OCI-LY1 (cell line): ENCODE measurements around the gene CELSR1.

Source experiments
- H2AFZ ChIP-seq: fragments of 200-600 bp; sonication (generic), shearing (Covaris generic); 2 replicates; pipeline ENCODE4 v1.6.0; 2014; ENCODE audit warnings: antibody characterized with exemption, mild to moderate bottlenecking, low read length
- H3F3A ChIP-seq: fragments of 200-600 bp; sonication (generic), shearing (Covaris generic); 2 replicates; pipeline ENCODE4 v1.6.0; 2014; ENCODE audit warnings: mild to moderate bottlenecking, antibody characterized with exemption, low read length, moderate library complexity; ENCODE audit not compliant: insufficient read depth
- H3K27ac ChIP-seq: fragments of 200-600 bp; sonication (generic); 2 replicates; pipeline ENCODE4 v1.5.1; 2014; ENCODE audit warnings: low read length, mixed run types, mild to moderate bottlenecking, low read depth; ENCODE audit not compliant: poor library complexity, severe bottlenecking
- H3K27me3 ChIP-seq: fragments of 200-600 bp; sonication (generic); 2 replicates; pipeline ENCODE4 v1.6.0; 2014; ENCODE audit warnings: antibody characterized with exemption, mild to moderate bottlenecking, low read length, moderate library complexity; ENCODE audit not compliant: insufficient read depth
- H3K36me3 ChIP-seq: fragments of 200-600 bp; sonication (generic); 2 replicates; pipeline ENCODE4 v1.6.1; 2014; ENCODE audit warnings: mild to moderate bottlenecking, antibody characterized with exemption, low read length, moderate library complexity, mixed read lengths; ENCODE audit not compliant: insufficient read depth
- H3K4me1 ChIP-seq: fragments of 200-600 bp; sonication (generic); 2 replicates; pipeline ENCODE4 v1.5.1; 2014; ENCODE audit warnings: mild to moderate bottlenecking, low read length, moderate library complexity; ENCODE audit not compliant: insufficient read depth, severe bottlenecking
- H3K4me2 ChIP-seq: fragments of 200-600 bp; sonication (generic), shearing (Covaris generic); 2 replicates; pipeline ENCODE4 v1.6.1; 2014; ENCODE audit warnings: low read length
- H3K4me3 ChIP-seq: fragments of 200-600 bp; sonication (generic); 2 replicates; pipeline ENCODE4 v1.5.1; 2014; ENCODE audit warnings: low read length, low read depth, mild to moderate bottlenecking, mixed read lengths; ENCODE audit not compliant: poor library complexity, severe bottlenecking
- H3K79me2 ChIP-seq: fragments of 200-600 bp; shearing (Covaris generic); 2 replicates; pipeline ENCODE4 v1.6.1; 2016; ENCODE audit warnings: mixed run types, low read length, mixed read lengths; ENCODE audit not compliant: insufficient read depth
- H3K9ac ChIP-seq: fragments of 200-600 bp; sonication (generic), shearing (Covaris generic); 2 replicates; pipeline ENCODE4 v1.6.1; 2014; ENCODE audit warnings: mild to moderate bottlenecking, low read length, mixed read lengths
- H3K9me2 ChIP-seq: fragments of 200-600 bp; sonication (generic), shearing (Covaris generic); 2 replicates; pipeline ENCODE4 v1.6.1; 2014; ENCODE audit warnings: low read depth, mild to moderate bottlenecking, low read length, mixed read lengths
- H3K9me3 ChIP-seq: fragments of 200-600 bp; shearing (Covaris generic); 2 replicates; pipeline ENCODE4 v1.6.1; 2014; ENCODE audit warnings: low read length, mixed read lengths
- H4K20me1 ChIP-seq: fragments of 200-600 bp; sonication (generic), shearing (Covaris generic); 2 replicates; pipeline ENCODE4 v1.6.0; 2016; ENCODE audit warnings: mild to moderate bottlenecking, low read length; ENCODE audit not compliant: insufficient read depth
- CTCF ChIP-seq: fragments of 200-600 bp; sonication (generic), shearing (Covaris generic); IDR thresholded peaks from 2 replicates; pipeline ENCODE4 v1.5.1; 2017; ENCODE audit warnings: mild to moderate bottlenecking, antibody characterized with exemption, low read length, moderate library complexity, mixed read lengths
- EZH2 ChIP-seq: fragments of 200-600 bp; sonication (generic), shearing (Covaris generic); IDR thresholded peaks from 2 replicates; pipeline ENCODE4 v1.8.0; 2017; ENCODE audit warnings: borderline replicate concordance, mixed run types, mild to moderate bottlenecking, antibody characterized with exemption, low read length, moderate library complexity, mixed read lengths

The CELSR1 gene

GRCh38 chr22:46583571-46583970, 46.2 kb upstream of the CELSR1 start:
- Histone ChIP-seq H3K9me2 (no peaks in the 10 kb centered on the region), H3K9ac (no peak overlapping the region), H3K4me3 (no peak overlapping the region), H3K27me3 (no peaks in the 10 kb centered on the region), H3F3A (no peaks in the 10 kb centered on the region), H3K9me3 (no peaks in the 10 kb centered on the region), H3K27ac (no peak overlapping the region), H3K4me2 (no peak overlapping the region), H3K79me2 (no peaks in the 10 kb centered on the region), H4K20me1 (no peaks in the 10 kb centered on the region), H2AFZ (no peak overlapping the region), H3K4me1 (peaks cover 36% of the 10 kb centered on the region), H3K36me3 (no peaks in the 10 kb centered on the region)
- TF ChIP-seq EZH2 (no peak), CTCF (no peak)

- Histone ChIP-seq H3F3A (no peaks in the 10 kb centered on the region), H3K9me3 (no peaks in the 10 kb centered on the region), H3K36me3 (no peaks in the 10 kb centered on the region), H4K20me1 (no peaks in the 10 kb centered on the region), H3K27ac (no peak overlapping the region), H3K9me2 (no peaks in the 10 kb centered on the region), H3K4me2 (no peak overlapping the region), H3K79me2 (no peaks in the 10 kb centered on the region), H3K9ac (no peak overlapping the region), H3K4me1 (peaks cover 32% of the 10 kb centered on the region), H3K4me3 (no peak overlapping the region), H3K27me3 (peaks cover 6% of the 10 kb centered on the region), H2AFZ (no peak overlapping the region)
- no peak for TF ChIP-seq EZH2
- TF ChIP-seq CTCF = no peak
Measured at GRCh38 chr22:46582281-46582933, 45.0 kb upstream of the CELSR1 start.

GRCh38 chr22:46581538-46582244, 44.3 kb upstream of the CELSR1 start:
- Histone ChIP-seq H3K4me1 (peaks cover 25% of the 10 kb centered on the region), H2AFZ (no peak overlapping the region), H3K36me3 (no peaks in the 10 kb centered on the region), H3K4me3 (no peak overlapping the region), H3K79me2 (no peaks in the 10 kb centered on the region), H3K27me3 (peaks cover 6% of the 10 kb centered on the region), H3K9ac (no peak overlapping the region), H3K27ac (no peak overlapping the region), H3K9me3 (no peaks in the 10 kb centered on the region), H3F3A (no peaks in the 10 kb centered on the region), H3K4me2 (no peak overlapping the region), H4K20me1 (no peaks in the 10 kb centered on the region), H3K9me2 (no peaks in the 10 kb centered on the region)
- TF ChIP-seq EZH2 (no peak), CTCF (no peak)
